Stomach (tissue), 9 donors: ENCODE data around the gene HLA-DPA1. TPM values are rescaled to one million over a fixed set of nuclear protein-coding genes. Genes with fewer than 3 reads are reported as not detected.

Source experiments
- DNase-seq, 2 donors: peaks; one replicate each; pipeline versions ENCODE4 v3.0.0 to v3.0.0-alpha.2; 2013 to 2019
- H3K27ac ChIP-seq, 5 donors: fragments of 200-600 bp in 4 of 5; sonication (generic) in 4 of 5; one replicate each; pipeline ENCODE4 v1.5.1; 2013 to 2019; ENCODE audit warnings: mild to moderate bottlenecking in 1 of 5, moderate library complexity in 1 of 5
- H3K27me3 ChIP-seq, 3 donors: fragments of 200-600 bp; sonication (generic); one replicate each; pipeline ENCODE4 v1.5.1; 2017 to 2019; ENCODE audit warnings: mixed run types in 1 of 3
- H3K36me3 ChIP-seq, 4 donors: fragments of 200-600 bp; sonication (generic); 1 replicate in 3 of 4; 2 replicates in 1 of 4; pipeline ENCODE4 v1.5.1; 2016 to 2019
- H3K4me1 ChIP-seq, 4 donors: fragments of 200-600 bp; sonication (generic); one replicate each; pipeline ENCODE4 v1.5.1; 2016 to 2019
- H3K4me3 ChIP-seq, 4 donors: fragments of 200-600 bp; sonication (generic) in 3 of 4; one replicate each; pipeline ENCODE4 v1.5.1; 2016 to 2019; ENCODE audit warnings: mild to moderate bottlenecking in 1 of 4
- H3K9me3 ChIP-seq, 4 donors: fragments of 200-600 bp; sonication (generic); one replicate each; pipeline ENCODE4 v1.5.1; 2016 to 2019
- CTCF ChIP-seq, 7 experiments: fragments of 450-650 bp in 4 of 7; fragments of 200-600 bp in 3 of 7; sonication (generic) in 3 of 7; IDR thresholded peaks; one replicate each; pipeline ENCODE4 v1.5.1; 2016 to 2019; ENCODE audit warnings: antibody characterized with exemption in 7 of 7, control low read depth in 2 of 7, mild to moderate bottlenecking in 1 of 7
- EP300 ChIP-seq: sonication (generic); formaldehyde crosslinking; IDR thresholded peaks from one replicate; pipeline ENCODE4 v1.6.1; 2017; ENCODE audit warnings: antibody characterized with exemption
- POLR2A ChIP-seq, 4 donors: fragments of 450-650 bp; IDR thresholded peaks; one replicate each; pipeline ENCODE4 v1.6.1; 2016; ENCODE audit warnings: antibody characterized with exemption in 4 of 4, control low read depth in 2 of 4, mild to moderate bottlenecking in 1 of 4, moderate library complexity in 1 of 4
- POLR2AphosphoS5 ChIP-seq, 3 donors: sonication (generic); formaldehyde crosslinking; IDR thresholded peaks; one replicate each; pipeline ENCODE4 v1.6.1; 2016; ENCODE audit warnings: antibody characterized with exemption in 3 of 3
- WGBS, 5 donors: extraction: QIAGEN DNeasy Blood & Tissue Kit in 3 of 5; methylation state at CpG; one replicate each; pipeline versions ENCODE4 v1.1.5 to v1.1.7; 2013 to 2018; 5-methylcytosine and 5-hydroxymethylcytosine counted together
- intact Hi-C: fragments of 100-400 bp; cut with DNase I; formaldehyde crosslinking; loops from one replicate; pipeline ENCODE4 v1.15.1; 2023; ENCODE audit warnings: low total_unique reads
- polyA plus RNA-seq, 3 donors: library from polyadenylated mRNA; stranded (reverse); fragments of 200-250 nt; gene quantifications; one replicate each; pipeline ENCODE4 v1.2.3, GENCODE V29; 2013
- total RNA-seq, 5 donors: library from RNA; depleted of rRNA; stranded (reverse); fragments of >200 nt; gene quantifications; one replicate each; pipeline versions ENCODE4 v1.1.0 to v1.2.3, GENCODE V29; 2014 to 2016
- donor health status: healthy with polysubstance abuse.
- donor health status: Bipolar disorder and iron deficiency.
- donor health status: healthy.

HLA-DPA1 gene
- total and polyA plus RNA-seq, 8 donors = 0.29 to 171 (median 31.0) TPM

- WGBS, 5 donors = 18 to 31% (median 19%) methylated on average over 9 of the region's 9 CpGs
- peaks cover 4 to 13% (median 7%) of the 10 kb centered on the region in 4 donors for H3K4me1 ChIP-seq
- H3K4me3 ChIP-seq = no peak overlapping the region
- H3K36me3 ChIP-seq = no peaks in the 10 kb centered on the region
- no peak overlapping the region for H3K27ac ChIP-seq
- intact Hi-C loops = no loop called here
- TF ChIP-seq POLR2A (IDR thresholded peaks at IDR 0.05) = no peak
- TF ChIP-seq CTCF (IDR thresholded peaks at IDR 0.05) = no peak
- no peak for TF ChIP-seq POLR2AphosphoS5 (IDR thresholded peaks at IDR 0.05)
- TF ChIP-seq EP300 = no peak
- H3K9me3 ChIP-seq = peaks cover 0 to 1% (median 0%) of the 10 kb centered on the region in 4 donors
- peaks cover 0 to 45% (median 27%) of the 10 kb centered on the region in 3 donors for H3K27me3 ChIP-seq
- no peak for DNase-seq
Observed at GRCh38 chr6:33117811-33118277, 44.4 kb upstream of the HLA-DPA1 start.

- peaks cover 4 to 13% (median 7%) of the 10 kb centered on the region in 4 donors for H3K4me1 ChIP-seq
- H3K36me3 ChIP-seq = no peaks in the 10 kb centered on the region
- WGBS, 5 donors = 4 to 11% (median 9%) methylated on average over 31 to 32 of the region's 32 CpGs
- no peaks in the 10 kb centered on the region for H3K9me3 ChIP-seq
- H3K27ac ChIP-seq = no peak overlapping the region
- peaks cover 0 to 53% (median 33%) of the 10 kb centered on the region in 3 donors for H3K27me3 ChIP-seq
- intact Hi-C loops = no loop called here
- TF ChIP-seq EP300 (no peak), POLR2AphosphoS5 (IDR thresholded peaks at IDR 0.05) (no peak), POLR2A (IDR thresholded peaks at IDR 0.05) (no peak), CTCF (IDR thresholded peaks at IDR 0.05) (no peak)
- H3K4me3 ChIP-seq = no peak overlapping the region
- DNase-seq = no peak
Observed at GRCh38 chr6:33116841-33117711, 43.6 kb upstream of the HLA-DPA1 start.

GRCh38 chr6:33116417-33116816 is 43.0 kb upstream of the HLA-DPA1 start:
- H3K9me3 ChIP-seq = no peaks in the 10 kb centered on the region
- H3K27ac ChIP-seq = no peak overlapping the region
- peaks cover 4 to 13% (median 7%) of the 10 kb centered on the region in 4 donors for H3K4me1 ChIP-seq
- no peaks in the 10 kb centered on the region for H3K36me3 ChIP-seq
- 5 to 31% (median 19%) methylated on average over 6 of the region's 6 CpGs for WGBS, 5 donors
- H3K27me3 ChIP-seq = peaks cover 0 to 59% (median 33%) of the 10 kb centered on the region in 3 donors
- H3K4me3 ChIP-seq = no peak overlapping the region
- no peak for DNase-seq
- intact Hi-C loops = no loop called here
- no peak for TF ChIP-seq POLR2A (IDR thresholded peaks at IDR 0.05)
- no peak for TF ChIP-seq CTCF (IDR thresholded peaks at IDR 0.05)
- TF ChIP-seq EP300 = no peak
- no peak for TF ChIP-seq POLR2AphosphoS5 (IDR thresholded peaks at IDR 0.05)

- no peak for DNase-seq
- H3K9me3 ChIP-seq = no peaks in the 10 kb centered on the region
- intact Hi-C loops = no loop called here
- no peak overlapping the region for H3K4me3 ChIP-seq
- no peak overlapping the region for H3K27ac ChIP-seq
- H3K36me3 ChIP-seq = no peaks in the 10 kb centered on the region
- TF ChIP-seq EP300 (no peak), POLR2AphosphoS5 (IDR thresholded peaks at IDR 0.05) (no peak), POLR2A (IDR thresholded peaks at IDR 0.05) (no peak), CTCF (IDR thresholded peaks at IDR 0.05) (no peak)
- H3K4me1 ChIP-seq = peaks cover 4 to 13% (median 7%) of the 10 kb centered on the region in 4 donors
- peaks cover 0 to 70% (median 33%) of the 10 kb centered on the region in 3 donors for H3K27me3 ChIP-seq
Observed at GRCh38 chr6:33114406-33114805, 41.0 kb upstream of the HLA-DPA1 start.
